Prostate gland (tissue), 2 donors: Measurements from ENCODE around the gene SCAP. TPM values are rescaled to one million over a fixed set of nuclear protein-coding genes. Genes with fewer than 3 reads are reported as not detected.

ENCODE experiments used
- DNase-seq: peaks from one replicate; pipeline ENCODE4 v3.0.0-alpha.2; 2019; ENCODE audit warnings: low spot score
- H3K27ac ChIP-seq, 2 donors: fragments of 200-600 bp; sonication (generic); 2 replicates each; pipeline ENCODE4 v1.5.1; 2017 to 2019
- H3K27me3 ChIP-seq: fragments of 200-600 bp; sonication (generic); replicated peaks from 2 replicates; pipeline ENCODE4 v1.5.1; 2019; ENCODE audit not compliant: insufficient read depth
- H3K36me3 ChIP-seq, 2 donors: fragments of 200-600 bp; sonication (generic); 1 replicate in 1 of 2; 2 replicates in 1 of 2; pipeline versions ENCODE4 v1.5.1 to v1.8.1; 2017 to 2019
- H3K4me1 ChIP-seq: fragments of 200-600 bp; sonication (generic); replicated peaks from 2 replicates; pipeline ENCODE4 v1.5.1; 2019
- H3K4me3 ChIP-seq, 2 donors: fragments of 200-600 bp; sonication (generic); 2 replicates each; pipeline ENCODE4 v1.5.1; 2017 to 2019
- H3K9me3 ChIP-seq: fragments of 200-600 bp; sonication (generic); 2 replicates; pipeline ENCODE4 v1.5.1; 2017
- CTCF ChIP-seq, 4 experiments: fragments of 200-600 bp in 2 of 4; fragments of 450-650 bp in 2 of 4; sonication (generic) in 2 of 4; IDR thresholded peaks; 1 replicate in 3 of 4; 2 replicates in 1 of 4; pipeline ENCODE4 v1.5.1; 2016 to 2019; ENCODE audit warnings: antibody characterized with exemption in 4 of 4, mild to moderate bottlenecking in 2 of 4, moderate library complexity in 2 of 4
- POLR2A ChIP-seq: fragments of 450-650 bp; IDR thresholded peaks from one replicate; pipeline ENCODE4 v1.6.1; 2016; ENCODE audit warnings: antibody characterized with exemption, mild to moderate bottlenecking
- POLR2AphosphoS5 ChIP-seq: sonication (generic); formaldehyde crosslinking; IDR thresholded peaks from one replicate; pipeline ENCODE4 v1.6.1; 2017; ENCODE audit warnings: antibody characterized with exemption
- WGBS: methylation state at CpG from one replicate; pipeline ENCODE4 v1.1.5; 2018; 5-methylcytosine and 5-hydroxymethylcytosine counted together
- intact Hi-C: fragments of 100-400 bp; cut with DNase I; formaldehyde crosslinking; loops from one replicate; pipeline ENCODE4 v1.14.2; 2022
- total RNA-seq, 2 donors: library from RNA; depleted of rRNA; stranded (reverse); fragments of >200 nt; gene quantifications; one replicate each; pipeline ENCODE4 v1.1.0, GENCODE V29; 2016

The SCAP gene
- total RNA-seq, 2 donors from 2014 or later = 71.5 to 230 TPM

GRCh38 chr3:47407237-47407636 is 68.5 kb downstream of the SCAP start:
- 87% methylated on average over 7 of the region's 7 CpGs for WGBS
- DNase-seq = no peak
- TF ChIP-seq POLR2A (no peak), CTCF (IDR thresholded peaks at IDR 0.05) (no peak), POLR2AphosphoS5 (no peak)
- intact Hi-C loops = no loop called here
- Histone ChIP-seq H3K9me3 (no peaks in the 10 kb centered on the region), H3K4me1 (peaks cover 13% of the 10 kb centered on the region), H3K27me3 (no peaks in the 10 kb centered on the region), H3K27ac (no peak overlapping the region), H3K4me3 (no peak overlapping the region), H3K36me3 (peaks cover 5 to 26% of the 10 kb centered on the region in 2 donors)

GRCh38 chr3:47406762-47407149 is 69.0 kb downstream of the SCAP start:
- Histone ChIP-seq H3K27me3 (no peaks in the 10 kb centered on the region), H3K9me3 (no peaks in the 10 kb centered on the region), H3K4me1 (peaks cover 13% of the 10 kb centered on the region), H3K27ac (no peak overlapping the region), H3K4me3 (no peak overlapping the region), H3K36me3 (peaks cover 5 to 21% of the 10 kb centered on the region in 2 donors)
- WGBS = 74% methylated on average over 6 of the region's 9 CpGs
- TF ChIP-seq POLR2AphosphoS5 = no peak
- TF ChIP-seq CTCF (IDR thresholded peaks at IDR 0.05) = no peak
- no peak for TF ChIP-seq POLR2A
- DNase-seq = no peak
- intact Hi-C loops = no loop called here

GRCh38 chr3:47405820-47406761 is 69.7 kb downstream of the SCAP start:
- peaks cover 5 to 19% of the 10 kb centered on the region in 2 donors for H3K36me3 ChIP-seq
- no peak for DNase-seq
- TF ChIP-seq CTCF (IDR thresholded peaks at IDR 0.05) (no peak), POLR2AphosphoS5 (no peak), POLR2A (no peak)
- H3K4me3 ChIP-seq = no peak overlapping the region
- peak overlapping the region; percentile 30 to 64 for H3K27ac ChIP-seq
- H3K27me3 ChIP-seq = no peaks in the 10 kb centered on the region
- 86% methylated on average over 29 of the region's 31 CpGs for WGBS
- intact Hi-C loops = no loop called here
- peaks cover 13% of the 10 kb centered on the region for H3K4me1 ChIP-seq
- H3K9me3 ChIP-seq = no peaks in the 10 kb centered on the region

GRCh38 chr3:47404955-47405790 is 70.6 kb downstream of the SCAP start:
- H3K4me3 ChIP-seq = no peak overlapping the region
- H3K27me3 ChIP-seq = no peaks in the 10 kb centered on the region
- intact Hi-C loops = no loop called here
- peaks cover 5 to 19% of the 10 kb centered on the region in 2 donors for H3K36me3 ChIP-seq
- peak; percentile 38 for DNase-seq
- peaks cover 13% of the 10 kb centered on the region for H3K4me1 ChIP-seq
- no peak for TF ChIP-seq POLR2A
- no peak for TF ChIP-seq CTCF (IDR thresholded peaks at IDR 0.05)
- TF ChIP-seq POLR2AphosphoS5 = no peak
- no peaks in the 10 kb centered on the region for H3K9me3 ChIP-seq
- peak overlapping the region; percentile 30 to 64 for H3K27ac ChIP-seq
- 38% methylated on average over 9 of the region's 9 CpGs for WGBS
